SK-N-SH (cell line): ENCODE results near the gene PPHLN1. TPM values are rescaled to one million over a fixed set of nuclear protein-coding genes. Genes with fewer than 3 reads are reported as not detected.

ENCODE experiments used
- CTCF ChIA-PET: fragments of 300-600, 350-600 bp; formaldehyde crosslinking; extraction: SDS; loops from one replicate; lab custom pipeline; 2021; lab: Yijun Ruan, JAX
- POLR2A ChIA-PET: fragments of 350-600 bp; sonication (Branson Sonifier 250); formaldehyde crosslinking; extraction: SDS; loops from one replicate; lab custom pipeline; 2020; ENCODE audit warnings: antibody characterized with exemption, inconsistent platforms; lab: Yijun Ruan, JAX
- DNase-seq: peaks from one replicate; pipeline ENCODE4 v3.0.0; 2012
- H2AFZ ChIP-seq: fragments of 200-600 bp; sonication (generic); 2 replicates; pipeline ENCODE4 v1.8.1; 2016; ENCODE audit warnings: antibody characterized with exemption, mild to moderate bottlenecking, low read depth
- H3F3A ChIP-seq: fragments of 200-600 bp; sonication (generic); replicated peaks from 2 replicates; pipeline ENCODE3; 2016; ENCODE audit warnings: antibody characterized with exemption, mild to moderate bottlenecking; ENCODE audit not compliant: insufficient read depth
- H3K27ac ChIP-seq, 2 experiments: fragments of 200-500 bp in 1 of 2; fragments of 200-600 bp in 1 of 2; sonication (Bioruptor generic) in 1 of 2; sonication (generic), shearing (Covaris generic) in 1 of 2; 2 replicates each; pipeline versions ENCODE4 v1.5.1 to v1.6.1; 2014 to 2016; ENCODE audit warnings: low read depth in 2 of 2, inconsistent platforms in 1 of 2, low read length in 1 of 2, mild to moderate bottlenecking in 1 of 2, mixed read lengths in 1 of 2
- H3K27me3 ChIP-seq: fragments of 200-600 bp; sonication (generic), shearing (Covaris generic); 2 replicates; pipeline ENCODE4 v1.6.1; 2016; ENCODE audit warnings: mixed run types; ENCODE audit not compliant: insufficient read depth
- H3K36me3 ChIP-seq, 2 experiments: fragments of 200-500 bp in 1 of 2; fragments of 200-600 bp in 1 of 2; sonication (Bioruptor generic) in 1 of 2; sonication (generic) in 1 of 2; replicated peaks in 1 of 2; 2 replicates each; pipeline versions ENCODE3 to v1.5.1; 2014 to 2016; ENCODE audit warnings: low read length in 1 of 2, mild to moderate bottlenecking in 1 of 2; ENCODE audit not compliant: insufficient read depth in 2 of 2, control insufficient read depth in 1 of 2
- H3K4me1 ChIP-seq, 2 experiments: fragments of 200-500 bp in 1 of 2; fragments of 200-600 bp in 1 of 2; sonication (Bioruptor generic) in 1 of 2; sonication (generic), shearing (Covaris generic) in 1 of 2; 2 replicates each; pipeline versions ENCODE4 v1.5.1 to v1.6.1; 2014 to 2016; ENCODE audit warnings: low read depth in 1 of 2, low read length in 1 of 2, mixed run types in 1 of 2; ENCODE audit not compliant: insufficient read depth in 2 of 2, control insufficient read depth in 1 of 2
- H3K4me2 ChIP-seq: fragments of 200-600 bp; sonication (generic), shearing (Covaris generic); 2 replicates; pipeline ENCODE4 v1.6.1; 2017; ENCODE audit warnings: mixed run types
- H3K4me3 ChIP-seq, 2 experiments: fragments of 200-500 bp in 1 of 2; fragments of 200-600 bp in 1 of 2; sonication (Bioruptor generic) in 1 of 2; sonication (generic), shearing (Covaris generic) in 1 of 2; 2 replicates each; pipeline versions ENCODE4 v1.5.1 to v1.8.1; 2014 to 2016; ENCODE audit warnings: low read depth in 2 of 2, inconsistent platforms in 1 of 2, low read length in 1 of 2, mild to moderate bottlenecking in 1 of 2, mixed read lengths in 1 of 2, moderate library complexity in 1 of 2
- H3K79me2 ChIP-seq: fragments of 200-600 bp; sonication (generic); 2 replicates; pipeline ENCODE4 v1.8.1; 2017; ENCODE audit warnings: mild to moderate bottlenecking; ENCODE audit not compliant: insufficient read depth
- H3K9ac ChIP-seq: fragments of 200-600 bp; sonication (generic); 2 replicates; pipeline ENCODE4 v1.6.1; 2017; ENCODE audit warnings: mixed run types
- H3K9me2 ChIP-seq: fragments of 200-600 bp; sonication (generic); 2 replicates; pipeline ENCODE4 v1.6.1; 2017; ENCODE audit warnings: mixed run types
- H3K9me3 ChIP-seq: fragments of 200-600 bp; sonication (generic); 2 replicates; pipeline ENCODE4 v1.6.1; 2017; ENCODE audit warnings: mixed run types, mild to moderate bottlenecking, moderate library complexity
- H4K20me1 ChIP-seq: fragments of 200-600 bp; sonication (generic); 2 replicates; pipeline ENCODE4 v1.6.1; 2017; ENCODE audit warnings: mild to moderate bottlenecking, mixed run types; ENCODE audit not compliant: insufficient read depth
- ELF1 ChIP-seq: IDR thresholded peaks from 2 replicates; pipeline ENCODE4 v1.4.0; 2012
- FOXJ3 ChIP-seq: sonication (generic); formaldehyde crosslinking; IDR thresholded peaks from 2 replicates; pipeline ENCODE4 v1.5.1; 2020; ENCODE audit warnings: mild to moderate bottlenecking, missing genetic modification reagents
- FOXM1 ChIP-seq: IDR thresholded peaks from 2 replicates; pipeline ENCODE4 v1.4.0; 2012; ENCODE audit warnings: low read depth, mild to moderate bottlenecking
- GATA2 ChIP-seq: sonication (generic); formaldehyde crosslinking; IDR thresholded peaks from 2 replicates; pipeline ENCODE4 v1.5.0; 2020; ENCODE audit warnings: mild to moderate bottlenecking, missing genetic modification reagents
- JUND ChIP-seq: IDR thresholded peaks from 2 replicates; pipeline ENCODE4 v1.4.0; 2012
- MXI1 ChIP-seq: IDR thresholded peaks from 2 replicates; pipeline ENCODE4 v1.6.1; 2012; ENCODE audit warnings: mild to moderate bottlenecking, low read depth, low read length, improper control_type of control experiment
- RAD21 ChIP-seq: IDR thresholded peaks from 2 replicates; pipeline ENCODE4 v1.6.1; 2012; ENCODE audit warnings: mild to moderate bottlenecking, low read length
- RCOR1 ChIP-seq: fragments of 150-350 bp; IDR thresholded peaks from 2 replicates; pipeline ENCODE4 v1.6.1; 2017; ENCODE audit warnings: antibody characterized with exemption, low read length
- SMC3 ChIP-seq: IDR thresholded peaks from 2 replicates; pipeline ENCODE4 v1.6.1; 2012; ENCODE audit warnings: low read depth, low read length, improper control_type of control experiment
- TCF12 ChIP-seq: IDR thresholded peaks from 2 replicates; pipeline ENCODE4 v1.4.0; 2012
- TEAD4 ChIP-seq: IDR thresholded peaks from 2 replicates; pipeline ENCODE4 v1.4.0; 2012; ENCODE audit warnings: mild to moderate bottlenecking, borderline replicate concordance; ENCODE audit not compliant: insufficient read depth
- YY1 ChIP-seq: IDR thresholded peaks from 2 replicates; pipeline ENCODE4 v1.4.0; 2012; ENCODE audit warnings: low read depth, mild to moderate bottlenecking
- WGBS: methylation state at CpG from one replicate; pipeline ENCODE4 v1.1.6; 2017; ENCODE audit warnings: low lambda C conversion rate; 5-methylcytosine and 5-hydroxymethylcytosine counted together
- polyA plus RNA-seq, 3 experiments: library from polyadenylated mRNA; depleted of rRNA; stranded (reverse); fragments of >200 nt; gene quantifications; 2 replicates each; pipeline ENCODE4 v1.2.3, GENCODE V29; 2012
- TF ChIP-seq, protein P1 (sequence below): fragments of 150-350 bp; IDR thresholded peaks from 2 replicates; pipeline ENCODE4 v1.6.1; 2016; ENCODE audit warnings: mild to moderate bottlenecking, low read depth, low read length
- TF ChIP-seq, protein P2 (sequence below): IDR thresholded peaks from 2 replicates; pipeline ENCODE4 v1.6.1; 2012; ENCODE audit warnings: mild to moderate bottlenecking, low read depth, low read length, moderate library complexity
- TF ChIP-seq, protein P3 (sequence below): IDR thresholded peaks from 2 replicates; pipeline ENCODE4 v1.4.0; 2012; ENCODE audit warnings: low read depth, borderline replicate concordance
- TF ChIP-seq, protein P4 (sequence below): IDR thresholded peaks from 2 replicates; pipeline ENCODE4 v1.4.0; 2012; ENCODE audit warnings: low read depth
- TF ChIP-seq, protein P5 (sequence below): IDR thresholded peaks from 2 replicates; pipeline ENCODE4 v1.4.0; 2012; ENCODE audit warnings: low read depth, borderline replicate concordance

Gene PPHLN1
- polyA plus RNA-seq, 1 of the 3 experiments (the other 2 are of a cell fraction): 55.4 TPM

DNA sequence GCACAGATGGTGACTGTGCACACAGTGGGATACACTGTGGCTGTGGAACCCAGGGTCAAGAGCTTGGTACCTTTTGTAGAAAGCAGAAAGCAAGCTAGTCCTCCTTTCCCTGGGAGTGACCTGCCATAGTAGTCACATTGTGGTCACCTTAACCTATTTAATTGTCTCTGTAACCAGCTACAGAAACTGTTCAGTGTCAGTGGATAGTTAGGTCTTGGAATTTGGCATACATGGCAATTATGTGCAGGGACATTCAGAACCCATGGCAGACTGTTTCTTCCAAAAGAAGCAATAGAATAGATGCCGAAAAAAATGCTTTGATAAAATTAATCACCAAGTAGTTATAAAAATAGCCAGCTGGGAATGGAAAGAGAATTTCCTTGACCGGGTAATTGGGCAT is 30.4 kb downstream of the PPHLN1 start:
- no peak for TF ChIP-seq FOXM1
- TF ChIP-seq RAD21: no peak
- TF ChIP-seq MXI1: no peak
- TF ChIP-seq TCF12: no peak
- no peak for TF ChIP-seq FOXJ3 (CRISPR knock-in tag)
- TF ChIP-seq SMC3: no peak
- TF ChIP-seq, protein P1, sequence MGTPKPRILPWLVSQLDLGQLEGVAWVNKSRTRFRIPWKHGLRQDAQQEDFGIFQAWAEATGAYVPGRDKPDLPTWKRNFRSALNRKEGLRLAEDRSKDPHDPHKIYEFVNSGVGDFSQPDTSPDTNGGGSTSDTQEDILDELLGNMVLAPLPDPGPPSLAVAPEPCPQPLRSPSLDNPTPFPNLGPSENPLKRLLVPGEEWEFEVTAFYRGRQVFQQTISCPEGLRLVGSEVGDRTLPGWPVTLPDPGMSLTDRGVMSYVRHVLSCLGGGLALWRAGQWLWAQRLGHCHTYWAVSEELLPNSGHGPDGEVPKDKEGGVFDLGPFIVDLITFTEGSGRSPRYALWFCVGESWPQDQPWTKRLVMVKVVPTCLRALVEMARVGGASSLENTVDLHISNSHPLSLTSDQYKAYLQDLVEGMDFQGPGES: no peak
- TF ChIP-seq RCOR1: no peak
- no peak for TF ChIP-seq TEAD4
- TF ChIP-seq, protein P2, sequence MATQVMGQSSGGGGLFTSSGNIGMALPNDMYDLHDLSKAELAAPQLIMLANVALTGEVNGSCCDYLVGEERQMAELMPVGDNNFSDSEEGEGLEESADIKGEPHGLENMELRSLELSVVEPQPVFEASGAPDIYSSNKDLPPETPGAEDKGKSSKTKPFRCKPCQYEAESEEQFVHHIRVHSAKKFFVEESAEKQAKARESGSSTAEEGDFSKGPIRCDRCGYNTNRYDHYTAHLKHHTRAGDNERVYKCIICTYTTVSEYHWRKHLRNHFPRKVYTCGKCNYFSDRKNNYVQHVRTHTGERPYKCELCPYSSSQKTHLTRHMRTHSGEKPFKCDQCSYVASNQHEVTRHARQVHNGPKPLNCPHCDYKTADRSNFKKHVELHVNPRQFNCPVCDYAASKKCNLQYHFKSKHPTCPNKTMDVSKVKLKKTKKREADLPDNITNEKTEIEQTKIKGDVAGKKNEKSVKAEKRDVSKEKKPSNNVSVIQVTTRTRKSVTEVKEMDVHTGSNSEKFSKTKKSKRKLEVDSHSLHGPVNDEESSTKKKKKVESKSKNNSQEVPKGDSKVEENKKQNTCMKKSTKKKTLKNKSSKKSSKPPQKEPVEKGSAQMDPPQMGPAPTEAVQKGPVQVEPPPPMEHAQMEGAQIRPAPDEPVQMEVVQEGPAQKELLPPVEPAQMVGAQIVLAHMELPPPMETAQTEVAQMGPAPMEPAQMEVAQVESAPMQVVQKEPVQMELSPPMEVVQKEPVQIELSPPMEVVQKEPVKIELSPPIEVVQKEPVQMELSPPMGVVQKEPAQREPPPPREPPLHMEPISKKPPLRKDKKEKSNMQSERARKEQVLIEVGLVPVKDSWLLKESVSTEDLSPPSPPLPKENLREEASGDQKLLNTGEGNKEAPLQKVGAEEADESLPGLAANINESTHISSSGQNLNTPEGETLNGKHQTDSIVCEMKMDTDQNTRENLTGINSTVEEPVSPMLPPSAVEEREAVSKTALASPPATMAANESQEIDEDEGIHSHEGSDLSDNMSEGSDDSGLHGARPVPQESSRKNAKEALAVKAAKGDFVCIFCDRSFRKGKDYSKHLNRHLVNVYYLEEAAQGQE: no peak
- TF ChIP-seq GATA2 (CRISPR knock-in tag): no peak
- TF ChIP-seq ELF1: no peak
- TF ChIP-seq YY1: no peak
- TF ChIP-seq, protein P3, sequence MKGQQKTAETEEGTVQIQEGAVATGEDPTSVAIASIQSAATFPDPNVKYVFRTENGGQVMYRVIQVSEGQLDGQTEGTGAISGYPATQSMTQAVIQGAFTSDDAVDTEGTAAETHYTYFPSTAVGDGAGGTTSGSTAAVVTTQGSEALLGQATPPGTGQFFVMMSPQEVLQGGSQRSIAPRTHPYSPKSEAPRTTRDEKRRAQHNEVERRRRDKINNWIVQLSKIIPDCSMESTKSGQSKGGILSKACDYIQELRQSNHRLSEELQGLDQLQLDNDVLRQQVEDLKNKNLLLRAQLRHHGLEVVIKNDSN: no peak
- TF ChIP-seq, protein P4, sequence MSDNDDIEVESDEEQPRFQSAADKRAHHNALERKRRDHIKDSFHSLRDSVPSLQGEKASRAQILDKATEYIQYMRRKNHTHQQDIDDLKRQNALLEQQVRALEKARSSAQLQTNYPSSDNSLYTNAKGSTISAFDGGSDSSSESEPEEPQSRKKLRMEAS: no peak
- TF ChIP-seq, protein P5, sequence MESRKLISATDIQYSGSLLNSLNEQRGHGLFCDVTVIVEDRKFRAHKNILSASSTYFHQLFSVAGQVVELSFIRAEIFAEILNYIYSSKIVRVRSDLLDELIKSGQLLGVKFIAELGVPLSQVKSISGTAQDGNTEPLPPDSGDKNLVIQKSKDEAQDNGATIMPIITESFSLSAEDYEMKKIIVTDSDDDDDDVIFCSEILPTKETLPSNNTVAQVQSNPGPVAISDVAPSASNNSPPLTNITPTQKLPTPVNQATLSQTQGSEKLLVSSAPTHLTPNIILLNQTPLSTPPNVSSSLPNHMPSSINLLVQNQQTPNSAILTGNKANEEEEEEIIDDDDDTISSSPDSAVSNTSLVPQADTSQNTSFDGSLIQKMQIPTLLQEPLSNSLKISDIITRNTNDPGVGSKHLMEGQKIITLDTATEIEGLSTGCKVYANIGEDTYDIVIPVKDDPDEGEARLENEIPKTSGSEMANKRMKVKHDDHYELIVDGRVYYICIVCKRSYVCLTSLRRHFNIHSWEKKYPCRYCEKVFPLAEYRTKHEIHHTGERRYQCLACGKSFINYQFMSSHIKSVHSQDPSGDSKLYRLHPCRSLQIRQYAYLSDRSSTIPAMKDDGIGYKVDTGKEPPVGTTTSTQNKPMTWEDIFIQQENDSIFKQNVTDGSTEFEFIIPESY: no peak
- no peak for TF ChIP-seq JUND
- peaks cover 34% of the 10 kb centered on the region for H3K79me2 ChIP-seq
- peaks cover 46 to 47% of the 10 kb centered on the region in 2 experiments for H3K36me3 ChIP-seq
- no peak overlapping the region for H3K4me2 ChIP-seq
- WGBS: 91% methylated on average over 2 of the region's 2 CpGs
- H3K27ac ChIP-seq: no peak overlapping the region
- no peak for DNase-seq
- peaks cover 0 to 2% of the 10 kb centered on the region in 2 experiments; a peak in 2 of 4 replicates for H3K4me1 ChIP-seq
- peaks cover 13% of the 10 kb centered on the region for H3F3A ChIP-seq
- no peak overlapping the region for H2AFZ ChIP-seq
- ChIA-PET POLR2A (no interaction called here), CTCF (no interaction called here)
- no peak overlapping the region for H3K9ac ChIP-seq
- H4K20me1 ChIP-seq: no peaks in the 10 kb centered on the region
- no peak overlapping the region for H3K4me3 ChIP-seq
- H3K27me3 ChIP-seq: no peaks in the 10 kb centered on the region
- H3K9me3 ChIP-seq: no peaks in the 10 kb centered on the region
- no peaks in the 10 kb centered on the region for H3K9me2 ChIP-seq
